GM12874 (cell line): ENCODE results near the gene FKBP5.

Source experiments
- TF ChIP-seq, protein P1 (sequence below): IDR thresholded peaks from 2 replicates; pipeline ENCODE4 v1.5.1; 2011; ENCODE audit warnings: low read depth, mild to moderate bottlenecking, control low read depth, low read length, moderate library complexity; ENCODE audit not compliant: insufficient read depth

FKBP5 gene

DNA sequence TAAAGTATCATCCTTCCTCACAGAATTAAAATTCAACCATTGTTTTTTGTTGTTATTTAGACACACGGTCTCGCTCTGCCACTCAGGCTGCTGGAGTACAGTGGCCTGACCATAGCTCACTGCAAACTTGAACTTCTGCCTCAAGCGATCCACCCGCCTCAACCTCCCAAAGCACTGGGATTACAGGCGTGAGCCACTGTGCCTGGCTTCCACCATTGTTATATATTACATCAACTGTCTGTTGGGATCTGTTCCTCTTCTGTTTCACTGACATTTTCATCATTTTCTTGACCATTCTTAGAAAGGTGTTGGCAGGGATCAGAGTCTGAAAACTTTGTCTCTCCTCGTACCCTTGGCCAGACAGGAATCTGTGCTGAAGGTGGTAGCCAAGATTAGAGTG, 154.7 kb downstream of the FKBP5 start:
- TF ChIP-seq, protein P1, sequence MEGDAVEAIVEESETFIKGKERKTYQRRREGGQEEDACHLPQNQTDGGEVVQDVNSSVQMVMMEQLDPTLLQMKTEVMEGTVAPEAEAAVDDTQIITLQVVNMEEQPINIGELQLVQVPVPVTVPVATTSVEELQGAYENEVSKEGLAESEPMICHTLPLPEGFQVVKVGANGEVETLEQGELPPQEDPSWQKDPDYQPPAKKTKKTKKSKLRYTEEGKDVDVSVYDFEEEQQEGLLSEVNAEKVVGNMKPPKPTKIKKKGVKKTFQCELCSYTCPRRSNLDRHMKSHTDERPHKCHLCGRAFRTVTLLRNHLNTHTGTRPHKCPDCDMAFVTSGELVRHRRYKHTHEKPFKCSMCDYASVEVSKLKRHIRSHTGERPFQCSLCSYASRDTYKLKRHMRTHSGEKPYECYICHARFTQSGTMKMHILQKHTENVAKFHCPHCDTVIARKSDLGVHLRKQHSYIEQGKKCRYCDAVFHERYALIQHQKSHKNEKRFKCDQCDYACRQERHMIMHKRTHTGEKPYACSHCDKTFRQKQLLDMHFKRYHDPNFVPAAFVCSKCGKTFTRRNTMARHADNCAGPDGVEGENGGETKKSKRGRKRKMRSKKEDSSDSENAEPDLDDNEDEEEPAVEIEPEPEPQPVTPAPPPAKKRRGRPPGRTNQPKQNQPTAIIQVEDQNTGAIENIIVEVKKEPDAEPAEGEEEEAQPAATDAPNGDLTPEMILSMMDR: no peak

DNA sequence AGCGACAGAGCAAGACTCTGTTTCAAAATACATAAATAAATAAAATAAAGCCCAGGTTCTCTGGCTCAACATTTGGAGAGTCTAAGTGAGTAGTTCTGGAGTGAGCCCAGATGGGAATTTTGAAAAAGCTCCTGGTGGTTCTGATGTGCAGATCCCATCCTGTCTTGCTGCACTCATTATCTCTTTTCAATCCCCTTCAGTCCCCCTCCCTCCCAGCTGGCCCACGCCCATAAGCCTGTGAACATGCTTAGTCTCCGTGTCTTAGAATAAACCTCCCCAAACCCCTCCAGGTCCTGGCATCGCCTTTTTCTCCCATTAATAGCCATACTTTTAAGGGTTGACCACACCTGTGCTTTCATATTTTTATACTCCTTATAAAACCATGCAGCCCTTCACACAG, 156.6 kb downstream of the FKBP5 start:
- TF ChIP-seq, protein P1: no peak

DNA sequence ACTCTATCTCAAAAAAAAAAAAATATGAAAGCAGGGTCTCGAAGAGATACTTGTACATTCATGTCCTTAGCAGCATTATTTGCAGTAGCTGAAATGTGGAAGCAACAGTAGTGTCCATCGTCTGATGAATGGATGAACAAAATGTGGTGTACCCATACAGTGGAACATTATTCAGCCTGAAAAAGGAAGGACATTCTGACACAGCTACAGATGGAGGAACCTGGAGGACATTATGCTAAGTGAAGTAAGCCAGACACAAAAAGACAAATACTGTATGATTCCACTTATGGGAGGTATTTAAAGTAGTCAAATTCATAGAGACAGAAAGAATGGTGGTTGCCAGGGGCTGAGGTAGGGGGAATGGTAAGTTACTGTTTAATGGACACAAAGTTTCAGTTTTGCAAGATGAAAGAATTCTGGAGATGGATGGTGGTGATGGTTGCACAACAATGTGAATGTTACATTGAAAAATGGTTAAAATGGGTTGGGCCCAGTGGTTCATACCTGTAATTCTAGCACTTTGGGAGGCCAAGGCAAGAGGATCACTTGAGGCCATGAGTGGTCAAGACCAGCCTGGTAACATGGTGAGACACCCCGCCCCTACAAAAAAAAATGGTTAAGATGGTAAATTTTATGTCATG, 164.2 kb downstream of the FKBP5 start:
- TF ChIP-seq, protein P1: no peak
